Putamen (tissue), 1 donor: ENCODE measurements around the gene GFPT1.

ENCODE experiments used
- DNase-seq: peaks from one replicate; pipeline ENCODE4 v3.0.0-alpha.2; 2016; ENCODE audit warnings: low spot score

The GFPT1 gene

DNA sequence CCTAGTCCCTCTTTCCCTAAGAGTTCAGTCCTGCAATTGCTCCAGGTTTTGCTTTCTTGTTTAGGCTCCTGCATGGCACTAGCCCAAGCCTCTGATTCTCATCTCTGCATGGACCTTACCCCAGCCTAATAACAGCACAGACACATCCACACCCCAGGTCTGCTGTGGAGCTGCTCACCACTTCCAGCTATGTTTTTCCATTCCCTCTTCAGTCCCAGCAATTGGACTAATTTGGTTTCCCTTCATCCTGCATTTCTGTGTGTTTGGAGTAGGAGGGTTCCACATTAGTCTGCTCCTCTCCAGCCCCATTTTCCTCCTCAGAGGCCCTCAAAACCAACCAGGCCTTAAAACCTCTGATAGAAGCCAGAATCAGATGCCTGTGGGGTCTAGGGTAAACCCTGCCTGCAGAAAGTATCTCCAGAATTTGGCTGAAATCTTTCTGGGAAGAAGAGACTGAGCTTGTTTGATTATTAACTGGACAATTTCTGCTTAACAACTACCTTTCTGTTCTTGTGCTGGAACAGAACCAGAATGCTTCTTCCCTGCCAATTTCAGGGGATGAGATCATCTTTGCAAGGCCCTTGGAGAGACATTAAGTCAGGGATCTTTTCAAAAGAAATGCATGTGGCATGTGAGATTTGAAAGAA lies 95.9 kb downstream of the GFPT1 start:
- no peak for DNase-seq

DNA sequence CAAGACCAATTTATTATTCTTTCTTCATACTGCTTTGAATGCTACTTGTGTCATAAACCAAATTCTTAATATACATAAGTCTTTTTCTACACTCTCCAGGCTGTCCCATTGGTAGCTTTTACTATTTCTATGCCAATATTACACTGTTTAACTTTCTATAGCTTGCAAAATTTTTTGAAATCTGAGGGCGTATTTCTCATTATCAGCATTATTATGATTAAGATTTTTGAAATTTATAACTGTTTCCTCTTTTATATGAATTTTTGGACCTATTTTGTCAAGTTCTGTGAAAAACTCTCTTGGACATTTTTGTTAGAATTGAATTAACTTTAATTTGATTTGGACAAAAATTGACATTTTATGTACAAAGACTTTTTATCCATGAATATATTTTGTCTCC lies 98.6 kb downstream of the GFPT1 start:
- DNase-seq: no peak

DNA sequence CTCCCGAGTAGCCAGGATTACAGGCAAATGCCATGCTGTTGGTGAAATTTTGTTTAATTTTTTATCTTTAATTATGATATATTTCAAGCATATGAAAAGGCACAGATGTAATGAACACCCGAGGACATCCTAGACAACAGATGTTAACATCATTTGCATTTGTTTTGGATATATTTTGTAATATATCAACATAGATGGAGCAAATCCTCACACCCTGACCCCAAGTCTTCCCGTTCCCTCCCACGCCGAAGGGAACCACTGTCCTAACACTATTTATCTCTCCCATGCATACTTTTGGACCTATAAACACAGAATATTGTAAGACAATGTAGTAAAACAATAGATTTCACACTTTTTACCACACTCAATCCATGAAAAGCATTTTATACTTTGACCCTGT lies 99.5 kb downstream of the GFPT1 start:
- DNase-seq: no peak

DNA sequence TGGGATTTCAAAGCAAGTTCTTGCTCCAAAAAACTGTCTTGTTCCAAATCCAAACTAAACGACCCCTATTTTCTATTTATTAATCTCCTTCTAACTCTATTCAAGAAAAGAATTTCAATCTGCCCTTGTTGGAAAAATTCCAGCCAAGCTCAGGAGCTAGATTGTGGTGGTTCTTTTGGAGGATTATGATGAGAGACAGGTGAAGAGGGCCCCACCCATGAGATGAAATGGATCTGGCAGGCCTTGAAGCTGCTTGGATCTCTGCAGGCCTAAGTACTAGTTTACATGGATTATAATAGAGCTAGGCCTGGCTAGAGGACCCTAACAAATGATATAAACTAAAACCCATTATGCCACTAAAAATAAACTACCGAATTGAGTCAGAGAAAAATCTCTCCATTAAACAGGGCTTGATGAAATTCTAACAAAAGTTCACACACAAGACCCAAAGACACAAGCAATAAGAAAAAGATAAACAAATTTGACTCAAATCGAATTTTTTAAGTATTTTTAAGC lies 101.6 kb downstream of the GFPT1 start:
- no peak for DNase-seq

DNA sequence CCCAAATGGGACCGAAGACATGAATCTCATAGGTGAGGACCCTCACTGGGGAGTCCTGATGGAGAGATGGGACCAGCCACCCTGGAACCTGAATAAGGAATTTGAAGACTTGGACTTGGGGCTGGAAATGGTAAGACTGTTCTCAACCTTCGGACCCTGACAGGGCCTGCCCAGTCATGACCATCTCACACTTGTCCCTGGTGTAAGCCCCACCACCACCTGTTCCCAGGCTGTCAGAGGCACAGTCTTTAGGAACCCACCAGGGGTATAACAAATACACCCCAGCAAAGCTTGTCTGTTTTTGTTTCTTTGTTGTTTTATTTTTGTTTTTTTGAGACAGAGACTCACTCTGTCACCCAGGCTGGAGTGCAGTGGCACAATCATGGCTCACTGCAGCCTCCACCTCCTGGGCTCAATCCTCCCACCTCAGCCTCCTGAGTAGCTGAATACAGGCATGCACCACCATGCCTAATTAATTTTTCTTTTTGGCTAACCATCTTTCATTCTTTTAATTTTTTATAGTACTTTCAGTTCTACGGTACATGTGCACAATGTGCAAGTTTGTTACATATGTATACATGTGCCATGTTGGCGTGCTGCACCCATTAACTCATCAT lies 106.1 kb downstream of the GFPT1 start:
- no peak for DNase-seq

DNA sequence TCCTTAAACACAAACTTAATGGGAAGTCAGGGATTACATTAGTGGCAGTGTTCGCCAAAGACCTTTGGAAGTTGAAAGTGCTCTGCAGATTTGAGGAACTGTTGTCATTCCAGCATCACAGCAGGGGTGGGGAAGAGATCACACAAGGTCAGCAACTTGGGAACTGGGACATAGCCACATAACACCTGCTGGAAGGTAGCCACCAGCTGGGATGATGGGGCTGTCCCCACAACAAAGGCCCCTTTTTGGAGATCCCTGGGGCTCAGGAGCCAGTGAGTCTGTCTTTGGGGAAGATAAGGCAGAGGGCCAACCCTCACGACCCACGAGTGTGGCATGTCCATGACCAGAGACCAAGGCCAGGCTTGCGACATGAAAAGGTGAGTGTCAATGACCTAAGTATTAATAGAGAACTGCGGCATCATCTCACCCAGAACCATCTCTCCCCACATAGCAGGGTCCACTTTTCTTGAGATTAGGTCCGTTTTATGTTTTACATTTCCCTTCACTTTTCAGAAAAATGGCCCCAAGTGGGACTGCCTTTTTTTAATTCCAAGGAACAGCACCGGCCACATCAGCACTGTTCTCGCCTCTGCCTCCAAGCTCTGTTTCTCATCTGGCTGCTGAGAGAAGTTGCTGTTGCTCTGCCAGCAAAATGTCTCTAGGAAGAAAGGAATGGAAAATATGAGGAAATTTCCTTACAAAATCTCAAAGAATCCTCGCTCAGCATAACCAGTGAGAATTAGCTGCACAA lies 106.9 kb downstream of the GFPT1 start:
- DNase-seq: no peak

DNA sequence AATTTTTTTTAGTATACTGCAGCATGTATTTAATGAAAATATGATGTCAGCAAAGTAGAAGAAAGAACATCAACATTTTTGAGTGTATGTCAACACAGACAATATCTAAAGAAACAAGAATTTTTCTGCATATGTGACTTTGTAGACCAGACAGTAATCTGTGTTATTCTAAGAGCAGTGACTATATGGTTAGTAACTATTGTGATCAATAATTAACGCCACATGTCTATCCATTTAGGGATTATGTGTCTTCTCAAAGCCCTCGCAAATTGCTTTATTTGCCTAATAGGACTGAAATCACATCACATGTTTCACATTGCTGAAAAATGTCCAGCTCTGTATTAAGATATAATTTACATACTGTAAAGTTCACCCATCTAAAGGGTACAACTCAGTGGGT lies 107.8 kb downstream of the GFPT1 start:
- no peak for DNase-seq

DNA sequence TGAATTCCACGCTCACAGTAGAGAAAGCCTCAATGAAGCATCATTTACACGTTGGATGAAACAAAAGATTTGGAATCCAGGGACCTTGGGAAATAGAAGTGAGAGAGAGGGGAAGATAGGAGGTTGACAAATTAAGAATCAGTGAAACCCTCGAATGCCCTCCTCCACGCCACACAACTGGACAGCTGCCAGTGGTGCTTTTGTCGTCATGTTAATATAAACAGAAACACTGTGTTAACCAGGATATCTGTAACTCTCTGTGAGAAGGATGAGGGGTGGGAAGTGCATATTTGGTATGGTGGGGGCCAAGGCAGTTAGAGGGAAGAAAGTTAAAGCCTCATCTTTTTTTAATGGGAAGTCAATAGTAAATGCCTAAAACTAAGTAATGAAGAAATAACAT lies 108.7 kb downstream of the GFPT1 start:
- DNase-seq: no peak

DNA sequence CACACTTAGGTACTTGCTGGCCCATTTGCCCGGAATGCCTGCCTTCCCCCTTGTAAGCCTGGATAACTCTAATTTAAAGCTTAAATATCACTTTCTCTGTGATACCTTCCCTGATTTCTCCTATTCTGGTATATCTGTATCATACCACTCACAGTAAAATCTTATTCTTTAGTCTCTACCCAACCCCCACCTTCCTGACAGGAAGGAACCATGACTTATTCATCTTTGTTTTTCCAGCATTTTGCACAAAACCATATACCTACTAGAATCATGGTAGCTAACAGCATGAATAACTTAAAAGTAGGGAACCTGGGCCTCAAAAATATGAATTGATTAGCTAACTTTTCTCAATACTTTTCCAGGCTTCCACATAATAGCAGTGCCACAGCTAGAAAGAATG lies 111.5 kb downstream of the GFPT1 start:
- no peak for DNase-seq

DNA sequence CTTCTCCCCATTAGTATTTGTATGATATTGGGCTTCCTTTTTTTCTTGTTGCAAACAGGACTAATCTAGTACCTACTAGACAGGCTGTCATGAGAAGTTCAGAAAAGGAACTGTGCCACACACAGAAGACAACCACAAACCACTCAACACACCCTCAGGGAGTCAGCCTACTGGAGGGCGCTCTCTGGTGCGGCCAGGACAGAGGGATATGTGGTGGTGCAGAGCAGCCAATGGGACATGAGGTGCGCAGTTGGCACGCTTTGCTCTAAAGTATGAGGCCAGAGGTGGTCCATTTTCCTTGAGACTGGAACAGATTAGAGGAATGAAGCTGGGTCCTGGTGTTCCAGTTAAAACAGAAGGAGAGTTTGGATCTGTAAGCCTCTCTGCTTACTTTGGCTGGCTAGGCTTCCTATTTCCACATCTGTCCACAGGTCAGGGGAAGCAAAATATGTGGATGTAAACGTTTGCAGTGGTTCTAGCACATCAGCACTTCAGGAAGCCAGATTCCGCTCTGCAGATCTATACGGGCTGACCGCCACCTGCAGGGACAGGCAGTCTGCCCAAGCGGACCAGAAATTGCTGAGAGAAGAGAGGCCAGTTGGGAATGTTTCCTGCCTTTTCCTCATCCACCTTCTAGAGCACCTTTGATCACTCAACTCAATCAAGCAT lies 114.1 kb downstream of the GFPT1 start:
- no peak for DNase-seq

DNA sequence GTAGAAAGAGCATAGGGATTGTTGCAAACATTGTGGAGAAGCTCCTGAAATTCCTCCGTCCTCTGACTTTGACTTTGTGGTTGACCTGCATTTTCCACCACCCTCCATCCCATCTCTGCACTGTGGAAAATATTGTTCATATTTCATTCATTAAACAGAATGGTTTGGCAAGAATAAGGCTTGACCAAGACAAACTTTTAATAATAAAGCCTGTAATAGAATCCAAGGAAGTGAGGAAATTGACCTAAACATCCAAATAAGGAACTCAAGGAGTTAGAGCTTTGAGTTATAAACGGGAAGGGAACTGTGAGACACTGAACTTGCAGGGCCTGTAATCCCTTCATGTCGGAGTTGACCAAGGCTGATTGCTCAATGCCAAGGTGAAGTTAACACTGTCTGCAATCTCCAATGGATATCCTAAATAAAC lies 115.2 kb downstream of the GFPT1 start:
- no peak for DNase-seq
